ENCODE measurements around the gene RASGRP1.

Gene RASGRP1

GRCh38 chr15:38504680-38505467 lies 59.7 kb downstream of the RASGRP1 start:
- DNase-seq (ENCODE audit: low read depth in 2 of 2), result no peak

- no peak for DNase-seq (ENCODE audit: low read depth in 2 of 2)
Observed at GRCh38 chr15:38503496-38503895, 61.1 kb downstream of the RASGRP1 start.

GRCh38 chr15:38499651-38500050 lies 65.0 kb downstream of the RASGRP1 start:
- DNase-seq (ENCODE audit: low read depth in 2 of 2), result no peak

GRCh38 chr15:38496151-38496550 lies 68.5 kb downstream of the RASGRP1 start:
- no peak for DNase-seq (ENCODE audit: low read depth in 2 of 2)

- DNase-seq (ENCODE audit: low read depth in 2 of 2), result no peak
Observed at GRCh38 chr15:38490242-38490922, 74.2 kb downstream of the RASGRP1 start.

DNA sequence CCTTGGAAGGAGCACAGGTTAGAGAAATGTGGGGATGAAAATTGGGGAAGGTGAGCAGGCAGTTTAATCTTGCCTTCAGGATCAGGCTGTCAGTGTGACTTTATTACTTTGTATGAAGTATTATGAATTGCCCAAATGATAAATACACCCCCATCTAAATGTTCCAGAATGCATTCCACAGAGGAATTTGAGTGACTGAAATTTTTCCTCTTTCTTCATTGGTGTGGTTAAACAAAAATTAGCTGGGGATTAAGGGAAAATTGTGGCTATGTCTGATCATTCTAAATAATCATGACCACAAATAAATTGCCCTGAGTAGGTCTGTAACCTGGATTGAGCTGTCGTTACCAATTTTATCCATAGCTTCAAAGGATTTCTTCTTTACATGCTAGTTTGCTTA lies 77.2 kb downstream of the RASGRP1 start:
- no peak for DNase-seq (ENCODE audit: low read depth in 2 of 2)

DNA sequence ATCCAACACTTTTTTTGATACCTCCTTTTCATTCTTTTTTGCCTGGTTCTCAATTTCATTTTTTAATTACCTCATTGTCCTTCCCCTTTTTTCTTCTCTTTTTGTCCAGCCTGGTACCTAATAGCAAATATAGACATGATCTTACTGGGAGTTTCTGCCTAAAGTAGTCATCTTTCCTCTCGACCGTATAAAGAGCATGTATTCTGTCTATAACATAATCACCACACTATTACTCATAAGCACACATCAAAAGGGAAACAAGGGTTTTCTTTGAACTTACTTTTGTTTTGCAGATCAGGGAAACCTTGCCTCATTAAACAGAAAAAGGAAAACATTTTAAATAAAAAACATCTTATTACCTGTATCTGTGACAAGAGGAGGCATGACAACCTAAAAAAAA lies 77.7 kb downstream of the RASGRP1 start:
- no peak for DNase-seq (ENCODE audit: low read depth in 2 of 2)

DNA sequence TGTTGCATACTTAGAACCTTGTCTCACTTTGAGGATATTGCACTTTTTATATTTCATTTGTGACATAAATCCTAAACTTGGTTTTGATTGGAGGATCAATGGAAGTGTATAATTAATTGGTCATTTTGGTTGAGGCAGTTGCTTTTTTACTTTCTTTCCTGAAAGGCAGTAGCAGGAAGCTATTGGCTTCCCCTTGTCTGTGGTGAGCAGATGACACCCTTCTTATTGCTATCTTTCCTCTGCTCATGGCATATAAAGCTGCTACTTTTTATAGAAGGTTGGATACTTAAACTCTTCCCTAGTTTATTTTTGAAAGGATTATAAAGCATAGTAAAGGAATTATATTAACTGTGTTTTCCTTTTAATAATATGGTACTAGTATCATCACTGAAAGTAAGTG lies 82.0 kb downstream of the RASGRP1 start:
- no peak for DNase-seq (ENCODE audit: low read depth in 2 of 2)

- DNase-seq (ENCODE audit: low read depth in 2 of 2), result no peak
Observed at GRCh38 chr15:38481761-38482160, 82.9 kb downstream of the RASGRP1 start.

GRCh38 chr15:38481113-38481512 lies 83.5 kb downstream of the RASGRP1 start:
- no peak for DNase-seq (ENCODE audit: low read depth in 2 of 2)

- no peak for DNase-seq (ENCODE audit: low read depth in 2 of 2)
Observed at GRCh38 chr15:38479756-38480155, 84.9 kb downstream of the RASGRP1 start.

- no peak for DNase-seq (ENCODE audit: low read depth in 2 of 2)
Observed at GRCh38 chr15:38479266-38479665, 85.3 kb downstream of the RASGRP1 start.

DNA sequence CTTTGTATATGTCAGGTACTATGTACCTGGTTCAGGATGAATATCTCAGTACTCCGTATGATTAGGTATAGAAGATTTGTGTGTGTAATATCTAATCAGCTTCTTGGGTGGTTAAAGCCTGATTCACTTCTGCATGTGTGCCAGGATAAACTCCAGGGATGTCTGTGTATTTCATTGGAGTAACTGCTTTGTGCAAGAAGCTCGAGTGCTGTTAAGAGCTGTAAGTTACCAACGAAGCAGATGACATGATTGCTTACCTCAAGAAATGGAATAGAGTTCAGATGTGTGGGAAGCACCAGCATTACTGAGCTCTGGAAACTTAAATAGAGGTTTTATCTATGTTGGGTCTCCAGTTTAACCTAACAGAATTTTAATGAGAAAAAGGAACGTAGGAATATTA lies 87.0 kb downstream of the RASGRP1 start:
- no peak for DNase-seq (ENCODE audit: low read depth in 2 of 2)

GRCh38 chr15:38476120-38476519 lies 88.5 kb downstream of the RASGRP1 start:
- DNase-seq (ENCODE audit: low read depth in 2 of 2), result no peak

DNA sequence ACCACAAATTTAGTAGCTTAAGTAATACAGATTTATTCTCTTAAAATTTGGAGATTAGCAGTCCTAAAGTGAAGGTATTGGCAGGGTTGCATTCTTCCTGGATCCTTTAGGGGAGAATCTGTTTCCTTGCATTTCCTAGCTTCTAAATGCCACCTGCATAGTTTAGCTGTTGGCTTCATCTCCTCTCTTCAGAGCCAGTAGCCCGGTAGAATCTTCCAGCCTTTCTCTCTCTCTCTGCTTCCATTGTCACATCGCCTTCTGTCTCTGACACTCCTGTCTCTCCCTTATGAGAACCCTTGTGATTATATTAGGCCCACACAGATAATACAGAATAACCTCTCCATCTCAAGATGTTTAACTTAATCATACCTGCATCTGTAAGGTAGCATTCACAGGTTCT lies 89.3 kb downstream of the RASGRP1 start:
- no peak for DNase-seq (ENCODE audit: low read depth in 2 of 2)

- DNase-seq (ENCODE audit: low read depth in 2 of 2), result no peak
Observed at GRCh38 chr15:38474155-38474757, 90.4 kb downstream of the RASGRP1 start.

DNA sequence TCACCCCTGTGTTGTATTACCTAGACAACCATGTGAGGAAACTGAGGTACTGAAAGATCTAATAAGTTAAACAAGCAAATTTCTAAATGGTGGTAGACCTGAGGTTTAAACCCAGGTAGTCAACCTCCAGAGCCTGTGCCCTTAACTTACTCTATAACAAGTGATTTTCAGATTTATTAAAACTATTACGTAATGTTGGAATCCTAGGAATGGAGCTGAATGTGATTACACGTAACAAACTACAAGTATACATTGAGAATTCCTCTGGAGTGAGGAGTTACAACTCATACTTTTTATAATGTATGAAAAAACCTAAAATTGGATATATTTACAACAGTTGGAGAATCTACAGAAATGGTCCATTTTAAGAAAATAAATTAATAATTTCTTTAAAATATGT lies 92.6 kb downstream of the RASGRP1 start:
- DNase-seq (ENCODE audit: low read depth in 2 of 2), result no peak

- DNase-seq (ENCODE audit: low read depth in 2 of 2), result no peak
Observed at GRCh38 chr15:38470816-38471215, 93.8 kb downstream of the RASGRP1 start.

DNA sequence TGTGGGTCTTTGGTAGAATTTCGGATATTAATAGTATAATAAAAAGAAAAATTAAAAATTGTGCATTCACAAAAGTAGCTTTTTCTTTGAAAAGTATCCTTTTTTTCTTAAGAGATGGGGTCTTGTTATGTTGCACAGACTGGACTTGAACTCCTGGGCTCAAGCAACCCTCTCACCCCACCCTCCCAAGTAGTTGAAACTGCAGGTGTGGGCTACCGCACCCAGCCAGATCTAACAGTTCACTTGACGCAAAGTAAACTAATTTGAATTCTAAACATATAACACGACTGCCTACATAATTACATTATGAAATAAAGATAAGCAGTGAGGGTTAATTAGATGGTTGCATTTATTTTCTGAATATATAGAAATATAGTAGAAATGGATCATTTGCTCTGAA lies 99.9 kb downstream of the RASGRP1 start:
- no peak for DNase-seq (ENCODE audit: low read depth in 2 of 2)

DNA sequence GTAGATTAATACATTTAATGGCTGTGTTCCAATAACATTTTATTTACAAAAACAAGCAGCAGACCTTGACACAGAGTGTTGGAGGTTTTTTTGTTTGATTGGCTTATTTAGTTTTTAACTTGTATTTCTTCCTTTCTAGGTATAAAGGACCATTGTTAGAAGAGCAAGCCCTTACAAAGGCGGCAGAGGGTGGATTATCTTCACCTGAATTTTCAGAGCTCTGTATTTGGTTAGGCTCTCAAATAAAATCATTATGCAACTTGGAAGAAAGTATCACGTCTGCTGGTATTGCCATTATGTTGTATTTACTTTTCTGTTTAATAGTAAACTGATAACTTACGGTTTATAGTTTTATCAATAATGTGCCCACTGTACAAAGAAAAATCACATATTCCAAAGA lies 100.7 kb downstream of the RASGRP1 start:
- DNase-seq (ENCODE audit: low read depth in 2 of 2), result no peak

- DNase-seq (ENCODE audit: low read depth in 2 of 2), result no peak
Observed at GRCh38 chr15:38461066-38461833, 103.4 kb downstream of the RASGRP1 start.

GRCh38 chr15:38460543-38460942 lies 104.1 kb downstream of the RASGRP1 start:
- no peak for DNase-seq (ENCODE audit: low read depth in 2 of 2)

All from stimulated activated CD4-positive, alpha-beta T cell treated with anti-CD3 and anti-CD28 coated beads, Interleukin-12 subunit alpha, Interleukin-12 subunit beta, amount 100 ng/mL, for 24 hours (primary cell).